ENCODE measurements around the gene KHSRP.

The KHSRP gene, protein sequence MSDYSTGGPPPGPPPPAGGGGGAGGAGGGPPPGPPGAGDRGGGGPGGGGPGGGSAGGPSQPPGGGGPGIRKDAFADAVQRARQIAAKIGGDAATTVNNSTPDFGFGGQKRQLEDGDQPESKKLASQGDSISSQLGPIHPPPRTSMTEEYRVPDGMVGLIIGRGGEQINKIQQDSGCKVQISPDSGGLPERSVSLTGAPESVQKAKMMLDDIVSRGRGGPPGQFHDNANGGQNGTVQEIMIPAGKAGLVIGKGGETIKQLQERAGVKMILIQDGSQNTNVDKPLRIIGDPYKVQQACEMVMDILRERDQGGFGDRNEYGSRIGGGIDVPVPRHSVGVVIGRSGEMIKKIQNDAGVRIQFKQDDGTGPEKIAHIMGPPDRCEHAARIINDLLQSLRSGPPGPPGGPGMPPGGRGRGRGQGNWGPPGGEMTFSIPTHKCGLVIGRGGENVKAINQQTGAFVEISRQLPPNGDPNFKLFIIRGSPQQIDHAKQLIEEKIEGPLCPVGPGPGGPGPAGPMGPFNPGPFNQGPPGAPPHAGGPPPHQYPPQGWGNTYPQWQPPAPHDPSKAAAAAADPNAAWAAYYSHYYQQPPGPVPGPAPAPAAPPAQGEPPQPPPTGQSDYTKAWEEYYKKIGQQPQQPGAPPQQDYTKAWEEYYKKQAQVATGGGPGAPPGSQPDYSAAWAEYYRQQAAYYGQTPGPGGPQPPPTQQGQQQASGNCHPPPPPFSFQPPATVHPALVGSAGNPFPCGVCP

DNA sequence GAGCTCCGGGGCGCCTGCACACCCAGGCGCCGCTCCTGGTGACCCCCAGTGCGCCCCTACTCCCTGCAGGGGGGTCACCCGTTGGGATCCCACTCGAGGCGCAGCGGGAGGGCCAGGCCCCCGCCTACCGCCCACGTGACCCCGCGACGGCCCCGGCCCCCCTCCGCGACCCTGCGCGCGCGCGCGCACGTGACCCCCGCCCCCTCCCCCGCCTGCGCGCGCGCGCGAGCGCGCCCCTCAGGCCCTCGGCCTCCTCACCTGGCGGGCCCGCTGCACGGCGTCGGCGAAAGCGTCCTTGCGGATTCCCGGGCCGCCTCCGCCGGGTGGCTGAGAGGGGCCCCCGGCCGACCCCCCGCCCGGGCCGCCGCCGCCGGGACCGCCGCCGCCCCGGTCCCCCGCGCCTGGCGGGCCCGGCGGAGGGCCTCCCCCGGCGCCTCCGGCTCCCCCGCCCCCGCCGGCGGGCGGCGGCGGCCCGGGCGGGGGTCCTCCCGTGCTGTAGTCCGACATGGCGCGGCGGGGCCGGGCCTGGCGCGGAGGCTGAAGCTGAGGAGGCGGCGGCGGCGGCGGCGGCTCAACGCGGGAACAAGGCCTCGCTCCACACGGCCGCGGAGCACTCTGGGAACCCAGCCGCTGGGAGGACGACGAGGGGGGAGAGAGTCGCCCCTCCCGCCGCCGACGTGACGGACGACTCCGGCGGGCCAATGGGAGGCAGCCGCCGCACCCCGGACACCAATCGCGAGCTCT, at the start of gene KHSRP:
Gene KHSRP (minus strand): TSS at position 617 of the 744 bp plus-strand sequence. CDS start 110 bp downstream, at position 507.
- peak; percentile 54 for DNase-seq

DNA sequence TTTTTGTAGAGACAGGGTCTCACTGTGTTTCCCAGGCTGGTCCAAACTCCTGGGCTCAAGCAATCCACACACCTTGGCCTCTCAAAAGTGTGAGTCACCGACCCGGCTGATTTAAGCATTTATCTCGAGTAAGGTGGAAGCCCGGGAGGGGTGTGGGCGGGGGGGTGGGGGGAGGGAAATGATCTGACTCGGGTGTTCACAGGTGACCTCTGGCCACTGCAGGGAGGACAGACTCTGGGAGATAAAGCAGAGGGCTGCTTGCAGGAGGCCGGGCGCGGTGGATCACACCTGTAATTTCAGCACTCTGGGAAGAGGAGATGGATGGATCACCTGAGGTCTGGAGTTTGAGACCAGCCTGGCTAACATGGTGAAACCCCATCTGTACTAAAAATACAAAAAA, 49.0 kb upstream of the KHSRP start:
- no peak for DNase-seq

DNA sequence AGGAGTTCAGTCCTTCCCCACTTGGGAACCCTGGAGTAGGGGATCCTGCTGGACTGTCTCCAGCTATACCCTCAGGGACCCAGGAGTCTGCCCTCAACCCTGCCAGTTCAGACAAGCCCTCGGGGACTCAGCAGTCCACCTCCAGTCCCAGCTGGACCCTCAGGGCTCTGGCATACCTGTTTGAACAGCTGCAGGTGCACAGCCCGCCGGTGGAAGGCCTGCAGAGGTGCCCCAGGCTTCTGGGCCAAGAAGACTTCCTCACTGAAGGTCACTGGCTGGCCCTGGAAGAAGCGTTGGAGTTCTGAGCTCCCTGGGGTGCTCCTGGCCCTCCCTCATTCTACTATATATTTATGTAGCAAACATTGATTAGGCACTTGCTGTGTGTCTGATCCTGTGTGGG, 48.1 kb upstream of the KHSRP start:
- DNase-seq: no peak

DNA sequence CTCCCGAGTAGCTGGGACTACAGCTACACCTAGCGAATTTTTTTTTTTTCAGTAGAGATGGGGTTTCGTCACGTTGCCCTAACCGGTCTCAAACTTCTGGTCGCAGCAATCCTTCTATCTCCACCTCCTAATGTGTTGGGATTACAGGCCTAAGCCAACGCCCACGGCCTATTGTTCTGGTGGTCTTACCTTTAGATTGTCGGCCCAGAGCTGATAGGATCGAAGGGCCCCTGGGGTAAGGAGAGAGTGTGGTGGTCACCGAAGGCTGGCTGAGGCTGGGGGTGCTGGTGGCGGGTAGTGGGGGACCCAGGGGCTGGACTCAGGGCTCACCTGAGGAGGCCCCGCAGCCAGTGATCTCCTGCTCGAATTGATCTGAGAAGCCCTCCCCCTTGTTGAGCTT, 46.5 kb upstream of the KHSRP start:
- DNase-seq: no peak

DNA sequence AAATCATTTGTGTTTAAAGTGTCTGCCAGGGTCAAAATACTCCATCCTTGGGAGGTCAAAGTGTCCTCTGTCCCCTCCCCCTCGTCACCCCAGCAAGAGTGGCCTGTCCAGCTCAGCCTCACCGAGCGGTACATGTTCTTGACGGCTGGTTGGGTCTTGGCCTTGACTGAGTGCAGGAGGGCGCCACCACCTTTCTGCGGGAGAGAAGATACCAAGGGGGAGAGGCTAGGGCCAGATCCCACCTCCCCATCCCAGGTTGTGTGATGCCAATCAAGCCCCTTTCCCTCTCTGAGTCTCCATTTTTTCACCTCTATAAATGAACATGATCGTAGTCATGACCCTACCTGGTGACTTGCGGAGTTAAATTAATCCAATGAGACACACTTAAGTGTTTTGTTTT, 45.6 kb upstream of the KHSRP start:
- DNase-seq: no peak

DNA sequence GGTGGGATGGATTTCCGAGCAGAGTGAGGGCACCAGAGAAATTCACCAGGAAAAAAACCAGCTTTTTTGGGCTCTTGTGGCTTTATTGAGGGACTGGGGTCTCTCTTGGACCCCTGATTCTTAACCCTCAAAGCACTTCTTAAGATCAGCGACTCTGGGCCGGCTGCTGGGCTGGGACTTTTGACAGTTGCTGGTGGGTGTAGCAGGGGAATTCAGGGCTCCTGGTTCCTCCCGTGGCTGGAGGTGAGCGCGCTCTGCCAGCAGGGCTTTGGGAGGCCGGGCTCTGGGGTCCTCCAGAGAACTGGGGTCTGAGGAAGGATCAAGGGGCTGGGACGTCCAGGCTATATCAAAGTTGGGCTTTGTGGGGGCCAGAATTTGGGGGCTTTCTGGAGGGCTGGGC, 42.8 kb upstream of the KHSRP start:
- no peak for DNase-seq

DNA sequence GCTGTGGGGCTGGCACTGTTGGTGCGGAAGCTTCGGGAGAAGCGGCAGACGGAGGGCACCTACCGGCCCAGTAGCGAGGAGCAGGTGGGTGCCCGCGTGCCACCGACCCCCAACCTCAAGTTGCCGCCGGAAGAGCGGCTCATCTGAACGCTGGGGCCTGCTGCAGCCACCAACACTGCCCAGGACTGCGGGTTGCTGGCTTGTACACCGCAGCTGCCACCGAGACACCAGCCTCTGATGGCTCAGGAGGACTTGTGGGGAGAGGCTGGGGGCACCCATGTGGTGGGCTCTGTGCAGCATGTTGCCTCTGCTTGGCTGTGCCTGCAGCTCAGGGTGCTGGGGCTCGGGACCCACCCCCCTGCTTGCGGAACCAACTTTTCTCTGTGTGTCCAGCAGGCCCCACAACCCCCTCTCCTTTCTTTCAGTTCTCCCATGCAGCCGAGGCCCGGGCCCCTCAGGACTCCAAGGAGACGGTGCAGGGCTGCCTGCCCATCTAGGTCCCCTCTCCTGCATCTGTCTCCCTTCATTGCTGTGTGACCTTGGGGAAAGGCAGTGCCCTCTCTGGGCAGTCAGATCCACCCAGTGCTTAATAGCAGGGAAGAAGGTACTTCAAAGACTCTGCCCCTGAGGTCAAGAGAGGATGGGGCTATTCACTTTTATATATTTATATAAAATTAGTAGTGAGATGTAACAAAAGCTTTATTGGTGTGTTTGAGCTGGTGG, 42.1 kb upstream of the KHSRP start:
- no peak for DNase-seq

DNA sequence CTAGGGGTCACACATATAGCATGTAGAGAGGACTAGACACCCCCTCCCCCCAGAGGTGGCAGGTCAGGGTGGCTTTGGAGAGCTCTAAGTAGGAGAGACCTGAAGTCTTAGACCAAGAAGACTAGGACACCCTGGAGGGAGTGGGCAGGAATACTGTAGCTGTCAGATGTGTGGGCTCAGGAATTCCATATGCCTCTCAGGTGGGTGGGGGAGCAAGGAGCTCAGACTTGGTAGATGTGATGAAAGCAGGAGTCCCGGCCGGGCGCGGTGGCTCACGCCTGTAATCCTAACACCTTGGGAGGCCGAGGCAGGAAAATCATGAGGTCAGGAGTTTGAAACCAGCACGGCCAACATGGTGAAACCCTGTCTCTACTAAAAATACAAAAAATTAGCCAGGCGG, 41.1 kb upstream of the KHSRP start:
- DNase-seq: no peak

DNA sequence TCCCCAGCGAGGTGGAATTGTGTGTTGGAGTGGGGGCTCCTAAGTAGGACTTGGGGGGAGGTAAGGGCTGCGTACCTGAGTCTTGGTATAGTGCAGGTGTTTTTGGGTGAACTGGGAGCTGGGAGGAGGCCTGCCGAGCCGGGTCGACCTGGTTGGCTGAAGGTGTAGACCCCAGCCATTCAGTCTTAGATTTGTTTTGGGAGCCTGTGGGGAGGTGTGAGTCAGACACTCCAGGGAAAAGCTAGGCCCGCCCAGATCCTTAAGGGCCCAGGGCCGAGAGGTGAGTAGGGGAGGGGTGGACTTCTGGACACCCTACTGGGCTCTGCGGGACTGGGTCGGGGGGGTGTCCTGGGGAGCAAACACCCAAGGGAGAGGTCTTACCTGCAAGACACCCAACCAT, 40.4 kb upstream of the KHSRP start:
- no peak for DNase-seq

DNA sequence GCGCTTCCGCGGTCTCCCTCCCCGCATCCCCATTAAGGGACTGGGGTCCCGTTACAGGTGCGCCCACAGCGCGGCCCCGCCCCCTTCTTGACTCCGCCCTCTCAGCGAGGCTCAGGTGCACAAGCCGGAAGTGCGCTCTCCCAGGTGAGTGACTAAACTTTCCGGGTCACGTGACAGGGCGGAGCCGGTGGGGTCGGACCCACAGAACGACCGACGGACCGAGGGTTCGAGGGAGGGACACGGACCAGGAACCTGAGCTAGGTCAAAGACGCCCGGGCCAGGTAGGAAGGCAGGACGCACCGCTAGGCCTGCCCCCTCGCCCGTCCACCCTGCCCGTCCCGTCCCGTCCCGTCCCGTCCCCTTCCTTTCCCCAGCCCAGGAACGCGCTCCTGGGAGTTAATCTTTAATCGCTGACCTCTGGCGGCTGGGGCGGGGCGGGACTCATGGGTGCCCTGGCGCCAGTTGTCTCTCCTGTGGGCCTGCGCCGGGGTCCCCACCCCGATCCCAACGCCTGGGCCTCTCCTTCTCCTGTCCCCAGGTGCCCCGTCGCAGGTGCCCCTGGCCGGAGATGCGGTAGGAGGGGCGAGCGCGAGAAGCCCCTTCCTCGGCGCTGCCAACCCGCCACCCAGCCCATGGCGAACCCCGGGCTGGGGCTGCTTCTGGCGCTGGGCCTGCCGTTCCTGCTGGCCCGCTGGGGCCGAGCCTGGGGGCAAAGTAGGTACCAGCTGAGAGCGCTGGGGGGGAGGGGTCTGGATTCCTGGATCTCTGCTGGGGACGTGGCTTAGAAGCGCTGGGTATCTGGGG, 39.7 kb upstream of the KHSRP start, which contains the start of gene CRB3:
Gene CRB3 (plus strand): TSS at position 202 of the 804 bp plus-strand sequence. CDS start 431 bp downstream, at position 633.
- DNase-seq: peak; percentile 90

DNA sequence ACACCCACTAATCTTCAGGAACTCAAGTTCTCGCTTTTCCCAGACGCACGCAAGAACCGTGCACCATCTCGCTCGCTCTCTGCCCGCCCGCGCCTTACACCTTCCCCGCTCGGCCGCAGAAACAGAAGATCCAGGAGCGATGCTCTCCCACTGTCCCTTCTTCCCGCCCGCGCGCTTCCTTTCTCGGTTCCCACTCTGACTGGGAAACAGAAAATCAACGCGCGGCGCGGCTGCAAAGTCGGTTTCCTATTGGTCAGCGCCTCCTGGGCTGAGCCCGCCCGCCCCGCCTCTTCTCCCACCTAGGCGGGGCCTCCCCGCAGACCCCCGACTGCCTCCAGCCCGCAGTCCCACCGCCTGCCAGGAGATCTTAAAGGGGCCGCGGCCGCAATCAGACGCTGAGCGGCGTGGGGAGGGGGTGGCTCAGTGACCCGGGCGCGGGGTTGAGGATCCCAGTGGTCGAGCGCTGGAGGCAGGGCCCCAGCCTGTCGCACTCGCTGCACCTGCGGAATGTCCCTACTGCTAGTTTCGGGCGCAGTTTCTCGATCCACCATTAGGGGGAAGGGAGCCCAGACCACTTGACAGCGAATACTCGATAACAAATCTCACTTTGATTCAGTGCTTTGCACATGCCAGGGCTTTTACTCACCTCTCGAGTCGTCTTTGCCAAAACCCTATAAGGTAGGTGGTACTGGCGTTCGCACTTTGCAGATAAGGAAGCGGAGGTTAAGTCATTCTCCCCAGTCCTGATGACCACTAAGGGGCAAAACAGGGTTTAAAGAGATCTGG, 35.7 kb upstream of the KHSRP start:
- peak; percentile 97 for DNase-seq

DNA sequence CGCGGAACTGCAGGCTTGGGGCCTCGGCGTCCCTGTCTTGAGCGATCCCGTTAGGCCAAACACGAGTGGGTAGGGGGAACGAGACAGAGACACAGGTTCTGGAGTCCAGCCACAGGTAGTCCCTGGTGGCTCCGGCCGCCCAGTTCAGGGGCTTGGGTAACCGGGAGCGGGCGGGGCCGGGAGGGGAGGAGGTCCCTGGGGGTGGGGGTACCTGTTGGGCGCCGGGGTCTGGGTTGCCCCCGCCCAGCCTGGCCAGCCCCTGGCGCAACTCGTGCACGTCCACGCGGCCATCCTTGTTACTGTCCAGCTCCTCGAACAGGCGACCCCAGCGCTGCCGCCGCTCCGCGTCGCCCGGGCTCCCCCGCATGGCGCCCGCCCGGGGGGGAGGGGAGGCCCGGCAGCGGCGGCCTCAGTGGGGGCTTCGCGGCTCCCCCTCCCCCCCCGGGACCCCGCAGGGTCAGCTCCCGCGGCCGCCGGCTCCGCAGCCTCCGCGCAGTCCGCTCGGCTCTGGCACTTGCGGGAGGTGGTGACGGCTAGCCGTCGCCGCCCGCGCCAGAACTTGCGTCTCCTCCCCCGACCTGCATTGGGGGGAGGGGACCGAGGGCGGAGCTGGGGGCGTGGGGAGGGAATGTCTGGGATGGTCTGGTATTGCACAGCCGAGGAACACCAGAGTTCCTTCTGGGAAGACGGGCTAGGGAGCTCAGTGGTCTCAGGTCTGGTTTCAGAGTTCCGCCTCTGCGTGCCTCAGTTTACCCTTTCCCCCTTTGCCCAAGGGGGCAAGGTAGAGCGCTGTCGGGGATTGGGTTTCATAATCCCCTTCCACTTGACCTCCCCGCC, 34.9 kb upstream of the KHSRP start, which contains the start of gene SLC25A23:
Gene SLC25A23 (minus strand): TSS at position 531 of the 837 bp plus-strand sequence. CDS start 164 bp downstream, at position 367.
- peak; percentile 30 for DNase-seq

DNA sequence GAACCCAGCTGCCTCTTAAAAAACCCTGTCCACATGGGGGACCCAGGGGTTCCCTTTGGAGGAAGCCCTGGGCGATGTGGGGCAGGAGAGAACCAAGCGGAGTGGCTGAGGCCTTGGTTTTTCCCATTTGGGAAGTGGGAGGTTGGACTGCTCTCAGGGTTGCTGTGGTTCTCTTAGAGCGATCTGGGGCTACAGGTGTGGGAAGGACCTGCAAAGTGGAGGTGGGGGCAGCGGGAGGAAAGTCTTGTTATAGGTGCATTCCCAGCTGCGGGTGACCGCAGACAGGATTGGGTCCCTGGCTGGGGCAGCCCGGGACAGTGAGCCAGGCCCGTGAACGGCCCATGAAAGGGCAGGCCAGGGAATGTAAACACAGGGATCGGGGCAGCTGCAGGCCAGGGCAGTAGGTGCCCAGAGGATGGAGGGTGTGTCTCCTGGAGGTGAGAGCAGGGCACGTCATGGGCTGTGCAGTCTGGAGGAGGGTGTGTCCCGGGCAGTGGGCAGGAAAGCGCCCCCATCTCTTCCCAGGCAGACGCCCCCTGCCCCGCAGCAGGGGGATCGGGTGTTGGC, 34.2 kb upstream of the KHSRP start:
- no peak for DNase-seq

DNA sequence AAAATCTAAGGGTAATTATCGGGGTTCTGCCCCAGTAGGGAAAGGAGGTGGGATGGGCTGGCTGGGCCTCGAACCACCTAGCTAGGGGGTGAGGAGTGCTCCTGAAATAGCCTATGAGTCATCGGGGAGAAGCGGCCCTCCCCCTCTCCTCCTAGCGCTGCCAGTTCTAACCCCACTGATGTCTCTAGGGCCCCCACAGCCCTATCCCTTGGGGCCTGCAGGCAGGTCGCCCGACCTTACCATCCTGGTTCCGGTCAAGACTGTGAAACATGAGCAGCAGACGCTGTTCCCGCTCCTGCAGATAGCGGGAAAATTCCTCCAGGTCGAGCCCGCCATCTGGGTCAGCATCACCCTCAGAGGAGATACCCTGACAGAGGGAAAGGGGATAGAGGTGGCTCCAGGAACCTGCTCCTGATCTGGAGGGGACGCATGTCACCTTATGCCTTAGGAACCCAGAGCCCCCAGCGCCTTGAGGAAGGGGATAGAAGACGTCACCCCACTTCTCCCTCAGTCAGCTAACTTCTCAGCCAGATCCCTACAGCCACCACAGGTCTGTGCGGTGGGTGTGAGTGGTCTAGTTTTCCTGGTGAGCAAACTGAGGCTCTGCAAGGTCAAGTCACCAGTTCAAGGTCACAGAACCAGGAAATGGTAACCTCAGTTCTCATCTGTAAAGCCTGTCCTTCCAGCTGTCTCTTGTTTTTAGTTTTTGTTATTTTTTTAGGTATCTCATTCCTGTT, 33.5 kb upstream of the KHSRP start:
- no peak for DNase-seq

DNA sequence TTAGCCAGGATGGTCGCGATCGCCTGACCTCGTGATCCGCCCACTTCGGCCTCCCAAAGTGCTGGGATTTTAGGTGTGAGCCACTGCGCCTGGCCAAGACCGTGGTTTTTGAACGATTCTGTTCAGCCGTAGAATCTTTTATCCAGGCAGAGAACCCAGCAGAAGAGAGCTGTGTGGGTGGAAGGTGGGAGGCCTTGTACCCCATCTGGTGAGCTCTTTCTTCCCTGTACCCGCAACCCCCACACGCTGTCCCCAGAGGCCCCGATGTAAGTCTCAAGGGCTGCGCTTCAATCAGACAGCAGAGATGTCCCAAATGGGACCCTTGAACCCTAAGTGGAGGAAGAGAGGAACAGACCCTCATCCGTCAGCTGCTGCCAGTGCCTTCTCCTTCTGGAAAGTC, 31.3 kb upstream of the KHSRP start:
- DNase-seq: no peak

DNA sequence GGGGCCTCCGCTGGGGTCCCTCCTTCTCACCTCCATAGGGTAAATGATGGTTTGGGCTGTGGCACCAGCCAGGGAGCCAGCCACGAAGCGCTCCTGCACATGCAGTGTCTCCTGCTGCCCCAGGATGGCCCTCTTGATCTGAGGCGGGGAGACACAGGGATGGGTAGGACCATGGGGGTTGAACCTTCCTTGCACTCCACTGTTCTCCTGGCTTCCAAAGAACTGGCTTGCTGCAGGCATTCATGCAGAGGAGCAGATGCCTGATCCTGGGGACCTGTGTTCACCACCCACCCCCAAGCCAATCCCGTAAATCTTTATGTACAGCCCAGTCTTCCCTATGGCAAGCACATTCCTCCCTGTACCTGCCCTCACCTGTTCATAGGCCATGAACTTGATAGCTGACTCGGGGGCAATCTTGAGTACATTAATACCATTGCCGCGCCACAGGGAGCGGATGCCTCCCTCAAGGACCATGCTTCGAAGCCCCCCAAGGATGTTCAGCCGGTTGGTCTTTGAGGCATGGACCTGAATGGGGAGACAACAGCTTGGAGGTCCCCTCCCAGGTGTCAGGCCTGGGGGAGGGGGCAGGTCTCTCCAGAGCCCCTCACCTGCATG, 29.4 kb upstream of the KHSRP start:
- no peak for DNase-seq

DNA sequence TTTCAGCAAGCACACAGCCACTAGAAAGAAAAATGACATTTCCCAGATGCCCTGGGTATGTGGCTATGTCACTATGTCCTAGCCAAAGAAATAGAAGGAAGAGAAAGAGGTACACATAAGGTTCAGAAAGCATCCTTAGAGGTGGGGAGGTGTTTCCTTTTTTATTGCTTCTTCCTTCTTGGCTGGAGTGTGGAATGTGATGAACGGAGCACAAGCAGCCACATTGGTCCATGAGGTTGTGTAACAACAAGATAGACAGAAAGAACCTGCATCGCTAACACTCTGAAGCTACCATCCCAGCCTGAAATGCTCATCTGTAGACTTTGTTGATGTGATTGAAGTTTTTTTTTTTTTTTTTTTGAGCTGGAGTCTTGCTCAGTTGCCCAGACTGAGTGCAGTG, 28.3 kb upstream of the KHSRP start:
- DNase-seq: no peak

DNA sequence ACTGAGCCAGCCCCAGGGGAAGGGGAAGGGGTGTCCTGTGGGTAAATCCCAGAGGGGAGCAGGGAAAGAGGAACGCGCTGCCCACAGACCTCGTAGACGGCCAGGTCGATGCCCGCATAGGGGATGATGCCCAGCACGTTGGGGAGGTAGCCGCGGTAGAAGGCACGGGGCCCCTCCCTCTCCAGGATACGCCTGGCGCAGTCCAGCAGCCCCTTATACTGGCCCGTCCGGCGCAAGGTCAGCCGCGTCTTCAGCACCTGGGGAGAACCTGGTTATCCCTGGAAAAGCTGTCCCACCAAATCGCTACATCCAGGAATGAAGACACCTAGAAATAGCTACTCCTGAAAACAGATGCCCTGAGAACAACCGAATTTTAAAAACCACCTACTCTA, 27.6 kb upstream of the KHSRP start:
- DNase-seq: no peak
